Measurements from ENCODE around the gene TSPAN33.

- TF ChIP-seq POLR2A (IDR thresholded peaks at IDR 0.05; ENCODE audit: low read length) (no peak), GATA1 (IDR thresholded peaks at IDR 0.05; ENCODE audit: low read depth, low read length) (no peak)
These were observed 5.9 kb downstream of the TSPAN33 start for GRCh38 chr7:129150199-129150996.

Measured in erythroblast (primary cell).